IPS DF 19.7 (cell line): Measurements from ENCODE around the gene PLA2R1.
"Not testable (repeated sequence)": the region's sequence is repeated elsewhere in the genome, so short reads cannot be mapped to it uniquely, and the experiment has no call there.

Experiments
- DNase-seq: peaks from one replicate; pipeline ENCODE4 v3.0.0-alpha.2; 2013; ENCODE audit warnings: low read depth, low spot score

PLA2R1 gene

DNA sequence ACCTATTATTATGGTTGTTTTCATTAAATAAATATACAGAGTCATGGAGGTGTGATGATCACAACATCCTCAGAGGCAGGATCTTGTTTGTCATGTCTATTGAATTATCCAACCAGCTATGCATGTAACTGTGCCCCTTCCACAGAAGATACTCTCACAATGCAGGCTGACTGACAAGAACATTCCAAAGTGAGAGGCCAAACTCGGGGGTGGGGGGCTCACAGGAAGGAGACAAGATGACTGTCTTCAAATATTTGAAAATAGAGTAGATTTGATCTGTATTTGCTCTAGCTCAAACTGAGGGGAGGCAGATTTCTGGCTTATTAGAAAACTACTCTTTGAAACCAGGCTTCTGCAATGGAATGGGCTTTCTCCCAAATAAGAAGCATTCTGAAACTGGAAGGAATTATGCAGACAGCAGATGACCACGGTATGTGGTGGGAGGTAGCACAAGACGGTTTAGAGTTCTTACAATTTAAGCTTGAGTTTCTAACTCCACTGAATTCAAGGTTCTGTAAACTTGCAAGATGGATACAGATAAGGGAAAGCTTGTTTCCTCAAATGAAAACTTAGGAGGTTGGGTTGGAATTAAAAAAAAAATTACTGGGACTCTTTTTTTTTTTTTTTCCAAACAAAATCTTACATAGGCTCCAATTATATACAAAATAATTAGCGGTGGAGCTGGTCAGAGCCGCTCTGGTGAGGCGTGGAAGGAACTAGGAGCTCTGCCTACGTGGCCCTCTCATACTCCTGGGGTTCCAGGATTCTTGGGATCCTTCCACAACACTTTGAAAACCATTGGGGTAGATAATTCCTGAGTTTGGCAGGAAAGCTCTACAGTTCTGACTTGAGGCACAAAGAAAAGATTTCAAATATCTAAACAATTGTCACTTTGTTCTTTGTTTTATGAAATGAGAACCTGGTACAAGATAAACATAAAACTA, 79.3 kb downstream of the PLA2R1 start:
- DNase-seq = no peak

GRCh38 chr2:159982270-159982669, 80.1 kb downstream of the PLA2R1 start:
- DNase-seq = no peak

DNA sequence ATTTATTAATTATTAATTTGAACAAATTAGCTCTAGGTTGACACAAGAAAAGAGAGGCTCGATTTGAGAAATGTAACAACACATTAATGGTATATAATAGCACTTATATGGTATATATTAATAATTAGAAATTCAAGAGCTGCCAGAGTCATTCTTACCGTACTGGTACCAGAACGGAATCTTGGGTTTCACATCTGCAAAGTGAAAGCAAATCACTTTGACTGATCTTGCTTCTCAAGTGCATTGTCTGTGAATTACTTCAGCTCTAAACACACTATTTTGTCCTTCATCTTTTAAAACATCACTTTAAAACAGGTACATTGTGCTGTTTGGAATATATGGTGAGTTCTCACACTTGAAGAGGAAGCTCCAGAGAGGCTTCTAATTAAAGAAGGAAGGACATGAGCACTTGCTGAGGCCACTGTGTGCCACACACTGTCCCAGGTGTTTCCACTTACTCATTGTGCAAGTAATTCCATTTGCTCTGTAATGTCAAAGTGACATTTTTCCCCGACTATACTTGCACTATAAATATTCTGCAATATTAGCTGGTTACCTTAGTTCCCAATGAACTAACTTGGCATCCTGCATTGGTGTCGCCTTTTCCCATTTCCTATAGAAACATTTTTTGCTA, 85.8 kb downstream of the PLA2R1 start:
- no peak for DNase-seq

DNA sequence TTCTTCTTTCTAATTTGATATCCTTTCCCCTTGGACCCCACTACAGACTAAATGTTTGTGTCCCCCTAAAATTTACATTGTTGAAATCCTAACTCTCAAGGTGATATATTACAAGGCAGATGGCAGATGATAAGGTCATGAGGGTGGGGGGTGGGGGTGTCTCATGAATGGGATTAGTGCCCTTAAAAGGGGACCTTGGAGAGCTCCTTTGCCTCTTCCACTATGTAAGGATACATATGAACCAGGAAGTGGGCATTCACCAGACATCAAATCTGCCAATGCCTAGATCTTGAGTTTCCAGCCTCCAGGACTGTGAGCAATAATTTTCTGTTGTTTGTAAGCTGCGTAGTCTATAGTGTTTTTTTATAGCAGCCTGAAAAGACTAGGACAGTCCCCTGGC, 89.1 kb downstream of the PLA2R1 start:
- no peak for DNase-seq

GRCh38 chr2:159971365-159972152, 90.9 kb downstream of the PLA2R1 start:
- DNase-seq = no peak

GRCh38 chr2:159970548-159970947, 91.9 kb downstream of the PLA2R1 start:
- not testable (repeated sequence) for DNase-seq

DNA sequence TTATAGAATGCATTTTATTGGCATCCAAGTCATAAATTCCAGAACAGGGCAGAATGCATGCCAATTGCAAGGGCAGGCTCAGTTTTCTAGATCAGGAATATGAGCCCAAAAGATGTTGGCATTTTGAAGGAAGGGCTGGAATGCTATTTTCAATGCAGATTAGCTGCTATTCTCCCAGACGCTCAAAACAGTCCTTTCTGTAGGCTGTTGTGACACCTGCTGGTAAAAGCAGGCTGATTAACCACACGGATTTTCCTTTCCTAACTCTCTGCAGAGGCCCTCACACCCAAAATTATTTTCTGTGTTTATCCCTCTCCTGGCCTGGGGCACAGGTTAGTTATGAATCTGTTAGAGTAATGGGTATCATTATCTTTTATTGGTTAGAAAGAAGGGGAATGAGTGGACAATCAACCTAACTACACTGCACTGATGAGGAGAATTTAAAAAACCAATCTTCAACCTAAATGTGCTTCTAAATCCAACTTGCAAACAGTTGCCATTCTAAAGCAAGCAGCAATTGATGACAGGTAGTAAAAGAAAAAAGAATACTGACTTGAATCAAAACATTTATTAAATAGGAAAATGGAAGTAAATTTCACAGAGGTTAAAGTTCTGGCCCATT, 94.0 kb downstream of the PLA2R1 start:
- peak; percentile 25 for DNase-seq

GRCh38 chr2:159963700-159964099, 98.7 kb downstream of the PLA2R1 start:
- no peak for DNase-seq

DNA sequence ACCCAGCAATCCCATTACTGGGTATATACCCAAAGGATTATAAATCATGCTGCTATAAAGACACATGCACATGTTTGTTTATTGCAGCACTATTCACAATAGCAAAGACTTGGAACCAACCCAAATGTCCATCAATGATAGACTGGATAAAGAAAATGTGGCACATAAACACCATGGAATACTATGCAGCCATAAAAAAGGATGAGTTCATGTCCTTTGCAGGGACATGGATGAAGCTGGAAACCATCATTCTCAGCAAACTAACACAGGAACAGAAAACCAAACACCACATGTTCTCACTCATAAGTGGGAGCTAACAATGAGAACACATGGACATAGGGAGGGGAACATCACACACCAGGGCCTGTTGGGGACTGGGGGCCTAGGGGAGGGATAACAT, 99.9 kb downstream of the PLA2R1 start:
- DNase-seq = not testable (repeated sequence)

- no peak for DNase-seq
These were observed 101.0 kb downstream of the PLA2R1 start for GRCh38 chr2:159961451-159961850.

- DNase-seq = no peak
These were observed 101.4 kb downstream of the PLA2R1 start for GRCh38 chr2:159961037-159961436.

DNA sequence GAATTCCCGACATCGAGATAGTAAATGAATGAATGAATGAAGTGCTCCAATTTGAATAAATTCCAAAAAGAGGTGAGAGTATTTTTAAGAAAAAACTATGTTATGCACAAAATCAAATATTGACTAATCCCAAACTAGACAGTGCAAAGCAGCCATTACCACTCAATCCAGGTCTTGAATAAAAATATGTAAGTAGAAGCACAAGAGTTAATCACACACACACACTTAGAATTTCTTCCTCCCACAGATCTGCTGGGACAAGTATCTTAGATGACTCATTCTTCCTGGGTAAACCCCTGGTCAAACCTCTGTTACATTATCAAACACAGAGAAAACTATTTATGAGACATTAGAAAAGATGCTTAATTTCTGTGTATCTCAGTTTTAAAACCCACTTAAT, 102.0 kb downstream of the PLA2R1 start:
- DNase-seq = no peak

- DNase-seq = no peak
These were observed 103.3 kb downstream of the PLA2R1 start for GRCh38 chr2:159959136-159959535.

GRCh38 chr2:159953136-159953823, 109.1 kb downstream of the PLA2R1 start:
- DNase-seq = no peak

DNA sequence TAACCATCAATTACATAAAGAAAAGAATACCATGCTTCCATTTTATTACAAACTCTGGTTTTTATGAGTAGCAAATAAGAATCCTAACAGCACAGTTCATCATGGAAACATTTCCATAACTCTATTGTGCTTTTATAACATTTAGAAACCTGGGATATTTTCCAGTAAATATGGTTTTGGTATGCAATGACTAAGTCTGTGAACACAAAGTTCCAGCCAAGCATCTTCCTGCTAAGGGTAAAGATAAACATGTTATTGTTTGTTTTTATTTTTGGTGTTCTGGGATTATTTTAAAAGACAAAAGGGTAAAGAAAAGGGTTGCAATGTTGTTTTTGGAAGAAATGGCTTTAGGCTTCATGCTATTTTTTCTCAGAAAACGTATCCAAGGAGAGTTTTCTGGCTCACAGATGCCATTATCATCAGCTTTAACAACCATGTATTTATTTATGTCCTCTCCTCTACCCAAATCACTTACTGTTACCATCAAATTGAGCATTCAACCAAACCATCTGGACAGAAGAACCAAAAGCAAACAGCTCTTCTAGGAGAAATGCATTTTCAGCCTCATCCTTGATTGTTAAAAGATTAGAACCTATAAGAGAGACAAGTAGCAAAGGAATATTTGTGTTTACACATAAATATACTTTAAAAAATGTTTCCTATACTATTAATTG, 116.0 kb downstream of the PLA2R1 start:
- no peak for DNase-seq

DNA sequence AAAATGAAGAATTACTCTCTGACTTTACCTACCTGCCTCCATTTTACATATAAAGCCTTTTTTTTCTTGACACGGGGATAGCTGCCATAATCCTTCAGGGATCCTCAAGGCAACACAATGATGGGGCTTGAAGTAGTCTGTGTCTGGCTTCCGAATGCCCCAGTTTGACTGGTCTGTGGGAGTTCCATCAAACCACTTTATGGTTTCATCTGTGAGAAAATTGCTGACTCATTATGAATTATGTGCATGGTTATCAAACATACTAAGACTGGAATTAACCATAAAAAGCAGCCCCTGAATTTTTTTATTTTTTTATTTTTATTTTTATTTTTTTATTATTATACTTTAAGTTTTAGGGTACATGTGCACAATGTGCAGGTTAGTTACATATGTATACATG, 117.5 kb downstream of the PLA2R1 start:
- no peak for DNase-seq

GRCh38 chr2:159942146-159942545, 120.3 kb downstream of the PLA2R1 start:
- DNase-seq = no peak

- no peak for DNase-seq
These were observed 120.7 kb downstream of the PLA2R1 start for GRCh38 chr2:159941729-159942128.

- DNase-seq = no peak
These were observed 122.5 kb downstream of the PLA2R1 start for GRCh38 chr2:159939946-159940345.

GRCh38 chr2:159938395-159938794, 124.0 kb downstream of the PLA2R1 start:
- DNase-seq = no peak

DNA sequence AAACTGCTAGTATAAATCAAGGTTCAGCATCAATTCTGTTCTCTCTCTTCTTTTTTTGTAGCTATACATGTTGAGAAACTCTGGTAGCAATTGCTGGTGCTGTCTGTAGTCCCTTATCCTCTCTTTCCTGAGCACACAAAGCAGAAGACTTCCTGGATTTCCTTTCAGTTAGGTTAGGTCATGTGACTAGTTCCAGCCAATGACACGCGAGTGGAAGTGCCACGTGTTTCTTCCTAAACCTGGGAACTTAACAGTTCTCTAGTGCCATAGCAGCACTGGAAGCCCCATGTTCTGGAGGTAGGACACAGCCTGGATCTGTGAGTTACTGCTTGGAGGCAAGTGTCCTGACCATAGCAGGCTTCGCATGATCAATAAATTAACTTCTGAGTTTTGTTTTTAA, 125.9 kb downstream of the PLA2R1 start:
- DNase-seq = peak; percentile 47
